Stimulated activated CD4-positive, alpha-beta T cell treated with anti-CD3 and anti-CD28 coated beads, Interleukin-12 subunit alpha, Interleukin-12 subunit beta, amount 100 ng/mL, for 48 hours (primary cell): Measurements from ENCODE around the gene ITGB3.

Source experiments
- DNase-seq, 3 donors: peaks; one replicate each; pipeline ENCODE4 v3.0.0-alpha.2; 2020; ENCODE audit warnings: low read depth in 2 of 3, low spot score in 1 of 3

ITGB3 gene

GRCh38 chr17:47325176-47325575 is 71.5 kb downstream of the ITGB3 start:
- no peak for DNase-seq

GRCh38 chr17:47330548-47330947 is 76.9 kb downstream of the ITGB3 start:
- DNase-seq = no peak

- no peak for DNase-seq
These were observed 78.7 kb downstream of the ITGB3 start for GRCh38 chr17:47332287-47332686.

- DNase-seq = no peak
These were observed 81.7 kb downstream of the ITGB3 start for GRCh38 chr17:47335101-47335936.

GRCh38 chr17:47338026-47338425 is 84.4 kb downstream of the ITGB3 start:
- DNase-seq = no peak

- no peak for DNase-seq
These were observed 99.2 kb downstream of the ITGB3 start for GRCh38 chr17:47352848-47353247.

GRCh38 chr17:47358652-47359051 is 105.0 kb downstream of the ITGB3 start:
- DNase-seq = no peak
